Measurements from ENCODE around the gene CRACR2A. TPM values are rescaled to one million over a fixed set of nuclear protein-coding genes. Genes with fewer than 3 reads are reported as not detected.

The CRACR2A gene
- total and polyA plus RNA-seq, 3 donors from 2014 or later: 3.1 to 5.0 (median 4.0) TPM

GRCh38 chr12:3592856-3593625 is 159.9 kb downstream of the CRACR2A start:
- 92% methylated on average over 29 to 30 of the region's 30 CpGs for WGBS, 2 donors
- intact Hi-C loops (cut with DNase I; ENCODE audit: low total_unique reads): no loop called here
- H3K9me3 ChIP-seq: no peaks in the 10 kb centered on the region

GRCh38 chr12:3589745-3590144 is 163.2 kb downstream of the CRACR2A start:
- Histone ChIP-seq H3K27ac (no peak overlapping the region), H3K4me3 (no peak overlapping the region), H3K4me1 (no peaks in the 10 kb centered on the region), H3K27me3 (no peaks in the 10 kb centered on the region), H3K9me3 (no peaks in the 10 kb centered on the region), H3K36me3 (ENCODE audit: low read depth, missing control alignments) (no peaks in the 10 kb centered on the region)
- intact Hi-C loops (cut with DNase I; ENCODE audit: low total_unique reads): no loop called here
- TF ChIP-seq, protein P1, sequence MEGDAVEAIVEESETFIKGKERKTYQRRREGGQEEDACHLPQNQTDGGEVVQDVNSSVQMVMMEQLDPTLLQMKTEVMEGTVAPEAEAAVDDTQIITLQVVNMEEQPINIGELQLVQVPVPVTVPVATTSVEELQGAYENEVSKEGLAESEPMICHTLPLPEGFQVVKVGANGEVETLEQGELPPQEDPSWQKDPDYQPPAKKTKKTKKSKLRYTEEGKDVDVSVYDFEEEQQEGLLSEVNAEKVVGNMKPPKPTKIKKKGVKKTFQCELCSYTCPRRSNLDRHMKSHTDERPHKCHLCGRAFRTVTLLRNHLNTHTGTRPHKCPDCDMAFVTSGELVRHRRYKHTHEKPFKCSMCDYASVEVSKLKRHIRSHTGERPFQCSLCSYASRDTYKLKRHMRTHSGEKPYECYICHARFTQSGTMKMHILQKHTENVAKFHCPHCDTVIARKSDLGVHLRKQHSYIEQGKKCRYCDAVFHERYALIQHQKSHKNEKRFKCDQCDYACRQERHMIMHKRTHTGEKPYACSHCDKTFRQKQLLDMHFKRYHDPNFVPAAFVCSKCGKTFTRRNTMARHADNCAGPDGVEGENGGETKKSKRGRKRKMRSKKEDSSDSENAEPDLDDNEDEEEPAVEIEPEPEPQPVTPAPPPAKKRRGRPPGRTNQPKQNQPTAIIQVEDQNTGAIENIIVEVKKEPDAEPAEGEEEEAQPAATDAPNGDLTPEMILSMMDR (IDR thresholded peaks at IDR 0.05): no peak
- TF ChIP-seq POLR2A (IDR thresholded peaks at IDR 0.05): no peak
- no peak for DNase-seq
- 88 to 91% methylated on average over 3 of the region's 3 CpGs for WGBS, 2 donors

More at GRCh38 chr12:3592856-3593625, 159.9 kb downstream of the CRACR2A start:
- no peak overlapping the region for H3K4me3 ChIP-seq
- H3K4me1 ChIP-seq: peaks cover 8% of the 10 kb centered on the region
- no peak for DNase-seq
- no peak overlapping the region for H3K27ac ChIP-seq
- H3K36me3 ChIP-seq (ENCODE audit: low read depth, missing control alignments): no peaks in the 10 kb centered on the region
- TF ChIP-seq, protein P1 (IDR thresholded peaks at IDR 0.05): no peak
- TF ChIP-seq POLR2A (IDR thresholded peaks at IDR 0.05): no peak
- no peaks in the 10 kb centered on the region for H3K27me3 ChIP-seq

GRCh38 chr12:3587402-3588013 is 165.4 kb downstream of the CRACR2A start:
- WGBS, 2 donors: 88 to 91% methylated on average over 9 of the region's 9 CpGs
- intact Hi-C loops (cut with DNase I; ENCODE audit: low total_unique reads): no loop called here
- DNase-seq: no peak
- H3K27ac ChIP-seq: no peak overlapping the region
- no peak overlapping the region for H3K4me3 ChIP-seq
- H3K36me3 ChIP-seq (ENCODE audit: low read depth, missing control alignments): no peaks in the 10 kb centered on the region
- H3K4me1 ChIP-seq: no peaks in the 10 kb centered on the region
- no peaks in the 10 kb centered on the region for H3K9me3 ChIP-seq
- TF ChIP-seq, protein P1 (IDR thresholded peaks at IDR 0.05): no peak
- TF ChIP-seq POLR2A (IDR thresholded peaks at IDR 0.05): no peak
- no peaks in the 10 kb centered on the region for H3K27me3 ChIP-seq

GRCh38 chr12:3583656-3584334 is 169.1 kb downstream of the CRACR2A start:
- H3K27ac ChIP-seq: no peak overlapping the region
- DNase-seq: no peak
- no peaks in the 10 kb centered on the region for H3K9me3 ChIP-seq
- intact Hi-C loops (cut with DNase I; ENCODE audit: low total_unique reads): no loop called here
- no peak for TF ChIP-seq POLR2A (IDR thresholded peaks at IDR 0.05)
- TF ChIP-seq, protein P1 (IDR thresholded peaks at IDR 0.05): no peak
- no peaks in the 10 kb centered on the region for H3K36me3 ChIP-seq (ENCODE audit: low read depth, missing control alignments)
- H3K4me1 ChIP-seq: no peaks in the 10 kb centered on the region
- 90 to 97% methylated on average over 8 of the region's 8 CpGs for WGBS, 2 donors
- no peaks in the 10 kb centered on the region for H3K27me3 ChIP-seq
- no peak overlapping the region for H3K4me3 ChIP-seq
